Heart right ventricle (tissue), 16 donors: ENCODE data around the gene ACYP2. TPM values are rescaled to one million over a fixed set of nuclear protein-coding genes. Genes with fewer than 3 reads are reported as not detected.
A peak's percentile ranks its signal among the peaks of the same experiment; 100 is the strongest.

Source experiments
- ATAC-seq, 8 donors: fragments of 200-7000 bp; cut with Tn5 transposase; one replicate each; pipeline ENCODE4 v1.9.1; 2020; ENCODE audit warnings: mild to moderate bottlenecking in 8 of 8, moderate library complexity in 8 of 8, moderate number of reproducible peaks in 1 of 8
- DNase-seq, 2 donors: peaks; one replicate each; pipeline ENCODE4 v3.0.0-alpha.2; 2020
- H3K27ac ChIP-seq, 10 donors: fragments of 200-600 bp; sonication (generic) in 2 of 10; one replicate each; pipeline versions ENCODE4 v1.5.0 to v1.8.0; 2020 to 2022; ENCODE audit warnings: mild to moderate bottlenecking in 3 of 10
- H3K27me3 ChIP-seq, 7 donors: fragments of 200-600 bp; one replicate each; pipeline ENCODE4 v1.8.0; 2021 to 2022; ENCODE audit warnings: mild to moderate bottlenecking in 2 of 7
- H3K36me3 ChIP-seq, 9 donors: fragments of 200-600 bp; sonication (generic) in 1 of 9; one replicate each; pipeline versions ENCODE4 v1.5.0 to v1.8.0; 2020 to 2022; ENCODE audit warnings: mild to moderate bottlenecking in 2 of 9
- H3K4me1 ChIP-seq, 9 donors: fragments of 200-600 bp; sonication (generic) in 1 of 9; one replicate each; pipeline versions ENCODE4 v1.5.0 to v1.8.0; 2020 to 2022; ENCODE audit warnings: mild to moderate bottlenecking in 4 of 9
- H3K4me3 ChIP-seq, 10 donors: fragments of 200-600 bp; sonication (generic) in 2 of 10; one replicate each; pipeline versions ENCODE4 v1.5.0 to v1.8.0; 2020 to 2022; ENCODE audit warnings: mild to moderate bottlenecking in 7 of 10, moderate library complexity in 2 of 10
- H3K9me3 ChIP-seq, 11 donors: fragments of 200-600 bp in 10 of 11; sonication (generic) in 2 of 11; one replicate each; pipeline versions ENCODE4 v1.5.0 to v1.8.0; 2013 to 2022; ENCODE audit warnings: mild to moderate bottlenecking in 2 of 11, control low read depth in 1 of 11, moderate library complexity in 1 of 11
- WGBS, 2 donors: extraction: QIAGEN DNeasy Blood & Tissue Kit; methylation state at CpG; one replicate each; pipeline ENCODE4 v1.1.7; 2013; ENCODE audit warnings: inconsistent platforms in 1 of 2; 5-methylcytosine and 5-hydroxymethylcytosine counted together
- intact Hi-C, 10 donors: fragments of 100-400 bp; cut with DNase I; formaldehyde crosslinking; loops; one replicate each; pipeline versions ENCODE4 v1.11.1 to v1.14.2; 2022
- polyA plus RNA-seq, 2 donors: library from polyadenylated mRNA; stranded (reverse); fragments of 200-250 nt; gene quantifications; one replicate each; pipeline ENCODE4 v1.2.3, GENCODE V29; 2013
- total RNA-seq, 10 donors: library from RNA; stranded (reverse); fragmentation: NEBNext Ultra II Directional in 3 of 10; extraction: Animal tissue kit (Norgen Biotek cat#: 25700) in 3 of 10; gene quantifications; one replicate each; pipeline versions ENCODE4 v1.2.1 to v1.2.4, GENCODE V29; 2021 to 2023
- TF ChIP-seq, protein P1 (sequence below), 9 donors: fragments of 200-600 bp; sonication (generic) in 2 of 9; IDR thresholded peaks; one replicate each; pipeline versions ENCODE4 v1.5.0 to v1.8.0; 2021 to 2022; ENCODE audit warnings: antibody characterized with exemption in 9 of 9, mild to moderate bottlenecking in 5 of 9, moderate library complexity in 1 of 9
- donor health status: Arrhythmogenic right ventricular cardiomyopathy.
- donor health status: ischemic (EF 13 %, LVEDD 7.1; RV severe dilation, severe dysfunction).
- donor health status: healthy with polysubstance abuse.
- donor health status: DM: no; HTN: yes; CAD: no.
- donor health status: DM: no; HTN: no; CAD: no.
- donor health status: ischemic (EF 25% LVEDD 6.9; RV normal size, moderate dysfunction).
- donor health status: ischemic (EF 25% LVEDD 5.7; RV mildly dilated, moderate dysfunction).
- donor health status: healthy.
- donor health status: DM: yes; HTN: yes; CAD: no.
- donor health status: Ischemic cardiomyopathy.
- donor health status: ischemic (EF 35%, LVEDD 5.7; RV mildly dilated, moderate dysfunction).
- donor health status: nonischemic (EF 11% LVEDD 7.7; RV severe dilation, severe dysfunction).
- donor health status: DM: yes; HTN: yes; CAD: no.
- donor health status: PGD.
- donor health status: ischemic (EF 29% LVEDD 5.4; RV normal size, mild dysfunction).
- donor health status: nonischemic (EF 23%, LVEDD 6.1; RV moderate dilation, normal function).

Gene ACYP2
- total and polyA plus RNA-seq, 12 donors: 45.7 to 87.1 (median 74.3) TPM

DNA sequence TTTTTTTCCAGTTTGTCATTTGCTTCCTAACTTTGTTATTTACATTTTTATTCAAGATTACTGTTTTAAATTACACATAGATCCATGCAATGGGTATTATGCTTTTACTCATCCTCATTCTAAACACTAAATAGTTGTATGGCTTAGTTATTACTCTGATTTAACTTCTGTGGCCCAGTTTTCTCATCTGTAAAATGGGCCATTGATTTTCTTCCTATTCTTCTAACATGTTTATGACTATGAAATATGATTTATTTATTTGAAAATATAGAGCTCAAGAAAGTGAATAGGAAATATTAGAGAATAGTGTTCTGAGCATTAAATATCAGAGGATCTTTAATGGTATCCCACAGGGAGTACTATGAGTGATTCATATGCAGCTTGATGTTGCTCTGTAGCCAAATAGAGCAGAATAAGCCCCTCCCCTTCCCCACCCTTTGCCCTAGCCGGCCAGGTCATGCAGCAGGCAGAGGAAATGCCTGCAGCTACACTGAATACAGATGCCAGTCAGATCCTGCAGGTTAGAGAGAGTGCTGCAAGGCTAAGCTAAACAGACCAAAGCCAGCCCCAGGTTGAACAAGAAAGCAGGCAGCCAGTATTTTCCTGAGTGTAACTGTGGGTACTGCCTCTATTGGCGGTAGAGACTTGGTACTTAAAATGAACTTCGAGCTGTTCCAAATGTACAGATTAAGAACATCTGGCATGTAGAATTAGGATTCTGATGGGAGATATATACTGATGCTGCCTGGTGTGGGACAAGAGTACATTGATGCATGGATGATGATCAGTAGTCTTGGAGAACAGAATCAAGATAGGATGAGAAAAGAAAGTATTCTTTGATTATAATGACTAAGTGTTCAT is 11.7 kb upstream of the ACYP2 start:
- no peaks in the 10 kb centered on the region for H3K27me3 ChIP-seq
- TF ChIP-seq, protein P1, sequence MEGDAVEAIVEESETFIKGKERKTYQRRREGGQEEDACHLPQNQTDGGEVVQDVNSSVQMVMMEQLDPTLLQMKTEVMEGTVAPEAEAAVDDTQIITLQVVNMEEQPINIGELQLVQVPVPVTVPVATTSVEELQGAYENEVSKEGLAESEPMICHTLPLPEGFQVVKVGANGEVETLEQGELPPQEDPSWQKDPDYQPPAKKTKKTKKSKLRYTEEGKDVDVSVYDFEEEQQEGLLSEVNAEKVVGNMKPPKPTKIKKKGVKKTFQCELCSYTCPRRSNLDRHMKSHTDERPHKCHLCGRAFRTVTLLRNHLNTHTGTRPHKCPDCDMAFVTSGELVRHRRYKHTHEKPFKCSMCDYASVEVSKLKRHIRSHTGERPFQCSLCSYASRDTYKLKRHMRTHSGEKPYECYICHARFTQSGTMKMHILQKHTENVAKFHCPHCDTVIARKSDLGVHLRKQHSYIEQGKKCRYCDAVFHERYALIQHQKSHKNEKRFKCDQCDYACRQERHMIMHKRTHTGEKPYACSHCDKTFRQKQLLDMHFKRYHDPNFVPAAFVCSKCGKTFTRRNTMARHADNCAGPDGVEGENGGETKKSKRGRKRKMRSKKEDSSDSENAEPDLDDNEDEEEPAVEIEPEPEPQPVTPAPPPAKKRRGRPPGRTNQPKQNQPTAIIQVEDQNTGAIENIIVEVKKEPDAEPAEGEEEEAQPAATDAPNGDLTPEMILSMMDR (IDR thresholded peaks at IDR 0.05): no peak
- H3K36me3 ChIP-seq: no peaks in the 10 kb centered on the region
- ATAC-seq (peak; percentile 47 to 91 (median 70)), DNase-seq (peak in 1 of 2 donors; percentile 32)
- no peaks in the 10 kb centered on the region for H3K9me3 ChIP-seq
- no peak overlapping the region for H3K4me3 ChIP-seq
- no peak overlapping the region for H3K27ac ChIP-seq
- 19 to 27% methylated on average over 3 of the region's 3 CpGs for WGBS, 2 donors
- peaks cover 0 to 15% (median 9%) of the 10 kb centered on the region in 9 donors for H3K4me1 ChIP-seq
- intact Hi-C loops: loop anchor here in 5 of 10 donors (10.0 kb wide), 2 partner anchors 601 to 731 kb away; no protein-coding TSS in a partner anchor

DNA sequence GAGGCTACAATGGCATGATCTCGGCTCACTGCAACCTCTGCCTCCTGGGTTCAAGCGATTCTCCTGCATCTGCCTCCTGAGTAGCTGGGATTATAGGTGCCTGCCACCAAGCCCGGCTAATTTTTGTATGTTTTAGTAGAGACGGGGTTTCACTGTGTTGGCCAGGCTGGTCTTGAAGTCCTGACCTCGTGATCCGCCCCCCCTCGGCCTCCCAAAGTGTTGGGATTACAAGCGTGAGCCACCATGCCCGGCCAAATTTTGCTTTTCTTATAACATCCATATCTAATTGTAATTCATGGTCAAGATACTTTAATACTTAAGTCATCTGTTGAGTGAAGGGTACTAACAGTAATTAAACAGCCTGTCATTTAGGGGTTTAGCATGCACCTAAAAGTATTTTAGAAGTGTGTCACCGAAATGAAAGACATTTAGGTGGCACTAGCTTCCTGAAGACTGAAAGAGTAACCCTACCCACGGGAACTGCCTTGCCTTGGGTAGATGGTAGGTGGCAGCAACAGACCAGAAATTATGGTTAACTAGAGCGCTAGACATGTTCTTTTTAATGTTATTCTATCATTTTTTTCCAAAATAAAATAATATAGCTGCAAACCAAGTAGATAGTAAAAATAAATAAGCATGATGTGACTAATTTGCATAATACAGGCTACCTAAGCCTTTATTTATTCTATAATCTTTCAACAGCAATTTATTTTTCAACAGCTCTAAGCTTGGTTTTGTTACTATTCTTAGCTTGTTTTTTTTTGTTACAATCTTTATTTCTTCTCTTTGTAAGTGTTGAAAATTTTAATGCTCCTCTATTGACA is 8.6 kb upstream of the ACYP2 start:
- Histone ChIP-seq H3K36me3 (no peaks in the 10 kb centered on the region), H3K9me3 (no peaks in the 10 kb centered on the region), H3K4me3 (no peak overlapping the region), H3K27me3 (no peaks in the 10 kb centered on the region), H3K4me1 (peaks cover 0 to 15% (median 9%) of the 10 kb centered on the region in 9 donors), H3K27ac (no peak overlapping the region)
- intact Hi-C loops: loop anchor here in 8 of 10 donors (2.0 to 10.0 kb wide), 6 partner anchors 595 to 732 kb away; no protein-coding TSS in a partner anchor
- peak in 1 of 2 donors; percentile 36 for DNase-seq
- ATAC-seq: peak in 7 of 8 donors; percentile 65 to 84 (median 74)
- 64 to 66% methylated on average over 12 of the region's 12 CpGs for WGBS, 2 donors
- TF ChIP-seq, protein P1 (IDR thresholded peaks at IDR 0.05): peak; percentile 33 to 77 (median 67)

DNA sequence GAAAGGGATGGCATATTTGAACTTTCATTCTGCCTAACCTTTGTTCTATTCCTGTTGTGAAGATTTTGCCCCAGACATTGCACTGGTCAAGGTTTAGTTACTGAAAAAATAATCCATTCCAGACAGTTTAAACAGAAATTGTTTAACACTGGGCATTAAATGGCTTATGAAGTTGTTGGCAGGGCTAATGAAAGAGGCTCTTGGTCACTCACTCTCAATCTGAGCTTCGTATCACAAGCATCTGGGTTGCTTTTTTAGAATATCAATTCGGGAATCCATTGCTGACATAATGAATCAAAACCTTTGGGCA is 8.0 kb upstream of the ACYP2 start:
- Histone ChIP-seq H3K36me3 (no peaks in the 10 kb centered on the region), H3K4me3 (no peak overlapping the region), H3K9me3 (no peaks in the 10 kb centered on the region), H3K27me3 (no peaks in the 10 kb centered on the region), H3K27ac (no peak overlapping the region), H3K4me1 (peaks cover 0 to 15% (median 9%) of the 10 kb centered on the region in 9 donors)
- TF ChIP-seq, protein P1 (IDR thresholded peaks at IDR 0.05): no peak
- DNase-seq: no peak
- WGBS, 2 donors: 91% methylated on average over 2 of the region's 2 CpGs
- ATAC-seq: no peak
- intact Hi-C loops: loop anchor here in 8 of 10 donors (2.0 to 10.0 kb wide), 6 partner anchors 595 to 731 kb away; no protein-coding TSS in a partner anchor
